K562 (cell line): ENCODE measurements around the gene FAM219A. TPM values are rescaled to one million over a fixed set of nuclear protein-coding genes. Genes with fewer than 3 reads are reported as not detected.

Experiments
- ATAC-seq: fragments of 200-7000 bp; cut with Tn5 transposase; 3 replicates; pipeline ENCODE4 v1.9.1; 2020; ENCODE audit warnings: moderate library complexity
- BruUV-seq: library from RNA; stranded (reverse); fragments of 400-500 nt; replicated peaks from 2 replicates; lab custom pipeline; 2021; lab: Mats Ljungman, UMichigan
- CTCF ChIA-PET: fragments of 300-600 bp; formaldehyde crosslinking; extraction: SDS; loops from one replicate; lab custom pipeline; 2021; ENCODE audit warnings: low intra/inter-chr PET ratio; lab: Yijun Ruan, JAX
- POLR2A ChIA-PET: fragments of 300-600, 350-650 bp; sonication (Branson Sonifier 250); formaldehyde crosslinking; extraction: SDS; loops from one replicate; lab custom pipeline; 2021; ENCODE audit warnings: antibody characterized with exemption, inconsistent platforms; lab: Yijun Ruan, JAX
- DNase-seq, 4 experiments: peaks; one replicate each; pipeline versions ENCODE4 v3.0.0 to v3.0.0-alpha.2; 2011 to 2018; ENCODE audit warnings: low spot score in 3 of 4, mixed read lengths in 3 of 4; ENCODE audit errors: extremely low read depth in 1 of 4
- FAIRE-seq: peaks from 2 replicates; lab custom pipeline; 2011; peaks lifted over from hg19 to GRCh38; lab: Jason Lieb, UNC
- H2AFZ ChIP-seq: 2 replicates; pipeline ENCODE4 v1.6.0; 2011; ENCODE audit warnings: low read depth, low read length, control low read depth, inconsistent platforms
- H3K27ac ChIP-seq: fragments of 200-600 bp; 3 replicates; pipeline ENCODE4 v1.8.0; 2011; ENCODE audit warnings: low read depth, mild to moderate bottlenecking, control low read depth, inconsistent platforms, low read length, moderate library complexity, mixed read lengths; ENCODE audit errors: extremely low read depth
- H3K27me3 ChIP-seq, 2 experiments: fragments of 300-600 bp in 1 of 2; 2 replicates in 1 of 2; 3 replicates in 1 of 2; pipeline versions ENCODE4 v1.6.0 to v1.8.0; 2011; ENCODE audit warnings: inconsistent platforms in 2 of 2, low read length in 2 of 2, mild to moderate bottlenecking in 1 of 2, mixed read lengths in 1 of 2, moderate library complexity in 1 of 2; ENCODE audit not compliant: control insufficient read depth in 2 of 2, insufficient read depth in 2 of 2
- H3K36me3 ChIP-seq: fragments of 300-600 bp; 3 replicates; pipeline ENCODE4 v1.8.0; 2011; ENCODE audit warnings: mild to moderate bottlenecking, low read length, inconsistent platforms; ENCODE audit not compliant: control insufficient read depth, insufficient read depth
- H3K4me1 ChIP-seq, 2 experiments: fragments of 200-600 bp in 1 of 2; replicated peaks in 1 of 2; 2 replicates in 1 of 2; 3 replicates in 1 of 2; pipeline versions ENCODE4 v1.5.1 to v1.8.0; 2011; ENCODE audit warnings: inconsistent platforms in 2 of 2, low read length in 2 of 2, mild to moderate bottlenecking in 1 of 2, mixed read lengths in 1 of 2, moderate library complexity in 1 of 2; ENCODE audit not compliant: control insufficient read depth in 2 of 2, insufficient read depth in 2 of 2
- H3K4me2 ChIP-seq: 2 replicates; pipeline ENCODE4 v1.6.1; 2011; ENCODE audit warnings: low read length, control low read depth, inconsistent platforms, mixed read lengths; ENCODE audit not compliant: insufficient read depth
- H3K4me3 ChIP-seq: fragments of 200-600 bp; sonication (generic), shearing (Covaris generic); 2 replicates; pipeline ENCODE4 v1.5.1; 2016; ENCODE audit warnings: control low read depth, inconsistent platforms
- H3K79me2 ChIP-seq: fragments of 200-600 bp; 3 replicates; pipeline ENCODE4 v1.8.0; 2011; ENCODE audit warnings: low read length, inconsistent platforms; ENCODE audit not compliant: control insufficient read depth, insufficient read depth
- H3K9ac ChIP-seq, 2 experiments: 2 replicates each; pipeline versions ENCODE4 v1.6.0 to v1.6.1; 2011; ENCODE audit warnings: low read depth in 2 of 2, low read length in 2 of 2, control low read depth in 1 of 2, inconsistent platforms in 1 of 2, mild to moderate bottlenecking in 1 of 2, mixed read lengths in 1 of 2; ENCODE audit not compliant: insufficient read depth in 1 of 2
- H3K9me1 ChIP-seq: one replicate; pipeline ENCODE4 v1.6.0; 2011; ENCODE audit warnings: inconsistent platforms, mild to moderate bottlenecking, low read length, moderate library complexity; ENCODE audit not compliant: control insufficient read depth, insufficient read depth
- H3K9me3 ChIP-seq: replicated peaks from 2 replicates; pipeline ENCODE4 v1.5.1; 2011; ENCODE audit warnings: low read depth, low read length, inconsistent platforms; ENCODE audit not compliant: control insufficient read depth, insufficient read depth
- H4K20me1 ChIP-seq: replicated peaks from 2 replicates; pipeline ENCODE4 v1.6.1; 2011; ENCODE audit warnings: low read length, inconsistent platforms, mixed read lengths; ENCODE audit not compliant: control insufficient read depth, insufficient read depth
- ARHGAP35 ChIP-seq: fragments of 450-650 bp; IDR thresholded peaks from 2 replicates; pipeline ENCODE4 v1.6.1; 2018; ENCODE audit not compliant: partially characterized antibody
- ELF1 ChIP-seq: fragments of 200-800 bp; sonication (Bioruptor generic); IDR thresholded peaks from 2 replicates; pipeline ENCODE4 v1.6.1; 2016; ENCODE audit warnings: missing genetic modification characterization, missing compliant biosample characterization
- MCM7 ChIP-seq, 2 experiments: fragments of 450-650 bp; IDR thresholded peaks; 2 replicates each; pipeline ENCODE4 v1.6.1; 2016 to 2018
- NONO ChIP-seq, 2 experiments: fragments of 200-400 bp in 1 of 2; fragments of 450-650 bp in 1 of 2; formaldehyde crosslinking in 1 of 2; IDR thresholded peaks; 2 replicates each; pipeline ENCODE4 v1.6.1; 2017; ENCODE audit warnings: low read depth in 2 of 2, mild to moderate bottlenecking in 2 of 2, moderate library complexity in 2 of 2, low read length in 1 of 2
- PRMT5 ChIP-seq: sonication (generic); formaldehyde crosslinking; IDR thresholded peaks from 2 replicates; pipeline ENCODE4 v1.5.0; 2020; ENCODE audit warnings: missing genetic modification reagents
- RBM22 ChIP-seq: fragments of 200-400 bp; formaldehyde crosslinking; IDR thresholded peaks from 2 replicates; pipeline ENCODE4 v1.6.1; 2018; ENCODE audit warnings: low read length, low read depth; ENCODE audit not compliant: poor library complexity, severe bottlenecking
- SMAD3 ChIP-seq: fragments of 450-650 bp; formaldehyde crosslinking; conservative IDR thresholded peaks from 2 replicates; pipeline ENCODE4 v1.4.0; 2020; ENCODE audit warnings: mild to moderate bottlenecking
- SREBF2 ChIP-seq: sonication (generic); formaldehyde crosslinking; IDR thresholded peaks from 2 replicates; pipeline ENCODE4 v1.4.0; 2020; ENCODE audit warnings: mild to moderate bottlenecking, missing genetic modification reagents
- TBL1XR1 ChIP-seq, 2 experiments: IDR thresholded peaks; 2 replicates each; pipeline ENCODE4 v1.6.1; 2012; ENCODE audit warnings: improper control_type of control experiment in 2 of 2, low read length in 2 of 2, mild to moderate bottlenecking in 1 of 2
- WGBS: fragments of 100-300 bp; shearing (Covaris generic); methylation state at CpG from one replicate; pipeline ENCODE4 v1.1.6; 2016; ENCODE audit warnings: low coverage, mixed read lengths; ENCODE audit not compliant: insufficient coverage; ENCODE audit errors: missing lambda C conversion rate; 5-methylcytosine and 5-hydroxymethylcytosine counted together
- in situ Hi-C: fragments of 300-500 bp; cut with MboI; formaldehyde crosslinking; loops from 4 replicates; pipeline ENCODE4 v1.15.0; 2018; ENCODE audit warnings: inconsistent platforms, mixed read lengths
- intact Hi-C: fragments of 100-400 bp; cut with micrococcal nuclease; formaldehyde crosslinking; loops from 2 replicates; pipeline ENCODE4 v1.14.2; 2022
- polyA plus RNA-seq, 8 experiments: library from polyadenylated mRNA; depleted of rRNA in 4 of 8; stranded (reverse) in 5 of 8; unstranded in 3 of 8; fragments of >200 nt; fragmentation: Nextera tagmentation in 2 of 8; fragmentation: Illumina TruSeq in 1 of 8; extraction: Ambion mirVana in 2 of 8; extraction: Trizol in 1 of 8; gene quantifications; 2 replicates each; pipeline versions ENCODE4 v1.2.1 to v1.2.3, GENCODE V29; 2011 to 2014; ENCODE audit warnings: inconsistent platforms in 1 of 8, missing spikeins in 1 of 8
- total RNA-seq, 7 experiments: library from RNA; depleted of rRNA in 6 of 7; stranded (reverse); fragments of >200 nt in 6 of 7; fragmentation: Illumina TruSeq in 2 of 7; extraction: Trizol in 2 of 7; gene quantifications; 2 replicates each; pipeline versions ENCODE4 v1.2.1 to v1.2.3, GENCODE V29; 2011 to 2021; ENCODE audit warnings: low replicate concordance in 1 of 7

The FAM219A gene
- total and polyA plus RNA-seq, 9 of the 15 experiments (the other 6 are each of a cell fraction or from before 2014, with no cell fraction given) = 0.63 to 8.6 (median 2.9) TPM

DNA sequence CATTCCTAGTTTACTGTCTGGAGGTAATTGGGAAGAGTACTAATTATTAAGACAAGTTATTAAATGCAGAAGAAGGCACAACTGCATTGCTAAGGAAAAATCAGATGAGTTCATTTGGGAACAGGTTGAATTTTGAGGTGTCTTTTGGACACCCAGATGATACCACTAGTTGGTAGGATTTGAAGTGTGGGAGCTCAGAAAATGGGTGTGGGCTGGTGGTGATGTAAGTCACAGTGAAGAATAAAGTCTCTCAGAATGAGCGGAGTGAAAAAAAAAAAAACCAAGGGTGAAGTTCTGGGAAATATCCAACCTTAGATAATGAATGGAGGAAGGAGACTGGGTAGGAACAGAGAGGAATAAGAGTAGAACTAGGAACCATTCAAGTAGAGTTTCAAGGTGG lies 46.0 kb downstream of the FAM219A start:
- TF ChIP-seq TBL1XR1 (IDR thresholded peaks at IDR 0.05; ENCODE audit: low read length in 2 of 2) (no peak), MCM7 (IDR thresholded peaks at IDR 0.05) (no peak), NONO (IDR thresholded peaks at IDR 0.05; ENCODE audit: low read depth in 2 of 2, low read length in 1 of 2) (no peak), SMAD3 (no peak), PRMT5 (CRISPR knock-in tag) (no peak), RBM22 (no peak), SREBF2 (CRISPR knock-in tag) (no peak), ELF1 (no peak), ARHGAP35 (no peak)
- Histone ChIP-seq H3K27ac (no peak overlapping the region), H4K20me1 (no peaks in the 10 kb centered on the region), H3K79me2 (no peaks in the 10 kb centered on the region), H3K4me3 (no peak overlapping the region), H2AFZ (no peak overlapping the region), H3K9me3 (no peaks in the 10 kb centered on the region), H3K9ac (no peak overlapping the region), H3K4me2 (no peak overlapping the region), H3K9me1 (no peaks in the 10 kb centered on the region), H3K27me3 (no peaks in the 10 kb centered on the region), H3K4me1 (no peaks in the 10 kb centered on the region), H3K36me3 (no peaks in the 10 kb centered on the region)
- intact Hi-C loops (no loop called here), in situ Hi-C loops (no loop called here)
- BruUV-seq = no TSS peak
- ChIA-PET CTCF (no interaction called here), POLR2A (no interaction called here)
- DNase-seq (no peak), FAIRE-seq (no peak), ATAC-seq (no peak)
- no CpG with 5 or more reads among the region's 1 CpG for WGBS
